NCI-H524 treated with DMSO at 0.1 percent for 48 hours (cell line): Measurements from ENCODE around the gene RIGI.
A peak's percentile ranks its signal among the peaks of the same experiment; 100 is the strongest.
"Not testable (repeated sequence)": the region's sequence is repeated elsewhere in the genome, so short reads cannot be mapped to it uniquely, and the experiment has no call there.

Experiments
- DNase-seq: peaks from one replicate; lab custom pipeline; 2025; lab: John Stamatoyannopoulos, UW

Gene RIGI

DNA sequence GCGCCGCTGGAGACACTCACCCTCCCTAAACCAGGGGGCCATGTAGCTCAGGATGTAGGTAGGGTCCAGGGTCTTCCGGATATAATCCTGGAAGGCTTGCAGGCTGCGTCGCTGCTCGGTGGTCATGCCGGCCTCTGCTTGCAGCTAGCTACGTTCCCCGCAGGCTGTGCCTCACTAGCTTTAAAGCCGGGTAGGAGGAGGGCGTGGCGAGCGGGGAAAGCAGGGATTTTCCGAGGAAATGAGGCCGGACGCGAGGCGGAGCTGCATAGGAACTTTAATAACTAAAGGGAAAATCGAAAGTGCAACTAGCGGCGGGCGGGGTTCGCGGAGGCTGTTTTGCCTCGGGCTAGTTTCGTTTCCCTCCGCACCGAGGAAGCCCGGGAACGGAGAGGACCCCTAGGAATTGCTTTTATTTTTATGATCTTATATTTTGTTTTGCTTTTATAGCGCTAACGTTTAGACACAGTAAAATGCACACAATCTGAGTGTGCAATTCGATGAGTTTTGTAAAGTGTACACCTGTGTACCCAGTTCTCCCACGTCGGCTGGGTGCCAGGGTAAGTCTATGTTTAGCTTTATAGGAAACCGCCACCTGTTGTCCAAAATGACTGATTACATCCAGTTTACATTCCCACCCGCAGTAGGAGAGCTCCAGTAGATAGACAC lies at the start of gene RIGI:
Gene RIGI (minus strand): TSS at position 156 of the 666 bp plus-strand sequence. CDS start 30 bp downstream, at position 126.
- DNase-seq: peak; percentile 70

GRCh38 chr9:32574858-32575257 lies 48.9 kb upstream of the RIGI start:
- DNase-seq: no peak

- DNase-seq: no peak
Observed at GRCh38 chr9:32573821-32574220, 47.8 kb upstream of the RIGI start.

DNA sequence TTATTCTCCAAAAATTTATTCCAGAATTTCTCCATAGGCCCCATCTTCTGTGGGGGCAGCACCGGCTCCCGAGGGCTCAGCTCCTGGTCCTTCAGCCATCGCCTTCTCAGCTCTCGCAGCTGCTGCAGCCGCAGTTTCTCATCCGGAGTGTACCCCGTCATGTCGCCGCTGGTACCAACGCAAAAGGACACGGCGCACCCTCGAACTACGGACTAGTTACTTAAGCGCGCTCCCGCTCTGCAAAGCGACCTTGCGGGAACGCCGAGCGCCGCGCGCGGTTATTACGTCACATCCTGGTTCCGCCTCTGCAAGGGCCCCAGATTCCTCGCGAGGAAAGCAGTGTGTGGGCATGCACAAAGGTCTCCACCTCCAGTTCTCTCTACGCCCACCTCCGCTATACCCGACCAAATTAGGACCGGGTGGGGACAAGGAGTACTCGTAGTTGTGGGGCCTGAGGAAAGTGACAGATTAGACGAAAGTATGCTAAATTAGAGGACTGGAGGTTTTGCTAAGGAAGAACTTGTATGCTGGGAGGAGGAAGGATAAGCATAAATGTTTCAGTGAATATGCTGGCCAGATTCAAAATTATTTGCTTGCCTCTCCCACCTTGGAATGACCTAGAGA lies 47.0 kb upstream of the RIGI start, which contains the start of gene NDUFB6:
Gene NDUFB6 (minus strand): TSS at position 260 of the 624 bp plus-strand sequence. CDS start 99 bp downstream, at position 161.
- DNase-seq: peak; percentile 86

GRCh38 chr9:32571969-32572899 lies 46.2 kb upstream of the RIGI start:
- peak; percentile 39 for DNase-seq

GRCh38 chr9:32570262-32570661 lies 44.3 kb upstream of the RIGI start:
- no peak for DNase-seq

GRCh38 chr9:32566770-32567169 lies 40.8 kb upstream of the RIGI start:
- no peak for DNase-seq

DNA sequence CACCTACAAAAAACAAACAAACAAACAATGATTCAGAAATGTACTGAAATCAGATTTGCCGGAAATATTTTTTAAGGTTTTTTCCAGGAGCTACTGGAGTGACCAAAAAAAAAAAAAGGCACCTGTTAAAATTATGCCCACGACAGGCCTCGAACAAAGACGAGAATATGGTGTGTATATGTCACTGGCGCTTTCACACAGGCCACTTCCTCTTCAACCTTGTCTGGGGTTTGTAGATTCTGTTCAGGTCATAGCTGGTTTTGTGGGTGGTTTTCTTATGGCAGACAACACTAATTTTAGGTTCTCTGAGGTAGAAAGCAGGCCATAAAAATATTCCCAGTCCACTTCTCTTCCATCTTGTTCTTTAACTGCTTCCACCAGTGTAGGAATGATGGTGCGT lies 40.0 kb upstream of the RIGI start:
- DNase-seq: no peak

DNA sequence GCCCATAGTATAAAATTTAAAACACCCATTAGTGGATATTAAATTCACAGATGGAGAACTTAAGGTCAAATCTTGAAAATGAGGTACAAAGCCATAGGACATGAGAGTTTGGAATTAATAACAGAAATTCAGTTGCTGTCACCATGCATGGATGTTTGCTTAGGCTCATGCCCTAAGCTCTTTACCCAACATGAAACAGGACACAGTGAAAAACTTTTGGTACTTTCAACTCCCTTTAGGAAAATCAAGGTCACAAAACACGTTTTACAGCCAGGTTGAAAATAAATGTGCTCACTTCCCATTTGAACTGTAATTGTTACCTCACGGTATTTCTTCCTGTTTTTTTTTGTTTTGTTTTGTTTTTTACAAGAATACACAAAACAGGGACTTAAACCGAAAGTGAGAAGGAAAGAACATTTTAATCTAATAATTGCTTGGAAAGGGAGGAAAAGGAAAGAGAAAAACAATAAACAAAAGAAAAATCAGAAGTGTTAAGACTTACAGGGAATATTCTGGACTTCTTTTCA lies 32.5 kb upstream of the RIGI start:
- no peak for DNase-seq

- DNase-seq: no peak
Observed at GRCh38 chr9:32554591-32554990, 28.6 kb upstream of the RIGI start.

- no peak for DNase-seq
Observed at GRCh38 chr9:32554107-32554506, 28.1 kb upstream of the RIGI start.

DNA sequence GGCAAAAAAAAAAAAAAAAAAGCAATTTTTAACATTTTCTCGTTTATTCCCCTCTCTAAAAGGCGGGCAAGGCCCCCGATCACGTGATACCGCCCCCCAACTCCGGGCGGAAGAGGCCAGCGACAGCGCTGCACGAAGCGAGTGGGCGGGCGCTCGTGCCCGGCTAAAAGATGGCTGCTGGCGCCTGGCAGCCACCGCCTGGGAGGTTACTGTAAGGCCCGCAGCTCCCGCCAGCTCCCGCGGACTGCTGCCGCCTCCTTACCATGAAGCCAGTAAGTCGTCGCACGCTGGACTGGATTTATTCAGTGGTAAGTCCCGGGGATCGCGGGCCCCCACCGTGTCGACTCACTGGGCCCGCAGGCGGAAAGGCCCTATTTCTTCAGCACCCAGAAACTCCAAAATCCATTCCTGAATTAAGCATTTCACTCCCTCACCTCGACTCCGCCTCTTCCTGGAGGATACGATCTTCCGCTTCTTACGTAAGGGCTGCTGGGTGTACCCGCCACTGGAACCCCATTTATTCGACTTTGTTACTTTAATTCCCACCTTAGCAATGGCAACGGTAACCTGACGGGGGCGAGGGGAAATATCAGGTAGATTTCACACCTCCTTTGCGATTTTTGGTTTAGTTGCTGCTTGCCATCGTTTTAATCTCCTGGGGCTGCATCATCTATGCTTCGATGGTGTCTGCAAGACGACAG lies 26.3 kb upstream of the RIGI start, which contains the start of the genes SMIM27 and TOPORS:
Gene SMIM27 (plus strand): TSS at position 156 of the 701 bp plus-strand sequence. CDS start 108 bp downstream, at position 264.
Gene TOPORS (minus strand): TSS at position 415 of the 701 bp plus-strand sequence. CDS start 150 bp downstream, at position 265.
- DNase-seq: peak; percentile 68

DNA sequence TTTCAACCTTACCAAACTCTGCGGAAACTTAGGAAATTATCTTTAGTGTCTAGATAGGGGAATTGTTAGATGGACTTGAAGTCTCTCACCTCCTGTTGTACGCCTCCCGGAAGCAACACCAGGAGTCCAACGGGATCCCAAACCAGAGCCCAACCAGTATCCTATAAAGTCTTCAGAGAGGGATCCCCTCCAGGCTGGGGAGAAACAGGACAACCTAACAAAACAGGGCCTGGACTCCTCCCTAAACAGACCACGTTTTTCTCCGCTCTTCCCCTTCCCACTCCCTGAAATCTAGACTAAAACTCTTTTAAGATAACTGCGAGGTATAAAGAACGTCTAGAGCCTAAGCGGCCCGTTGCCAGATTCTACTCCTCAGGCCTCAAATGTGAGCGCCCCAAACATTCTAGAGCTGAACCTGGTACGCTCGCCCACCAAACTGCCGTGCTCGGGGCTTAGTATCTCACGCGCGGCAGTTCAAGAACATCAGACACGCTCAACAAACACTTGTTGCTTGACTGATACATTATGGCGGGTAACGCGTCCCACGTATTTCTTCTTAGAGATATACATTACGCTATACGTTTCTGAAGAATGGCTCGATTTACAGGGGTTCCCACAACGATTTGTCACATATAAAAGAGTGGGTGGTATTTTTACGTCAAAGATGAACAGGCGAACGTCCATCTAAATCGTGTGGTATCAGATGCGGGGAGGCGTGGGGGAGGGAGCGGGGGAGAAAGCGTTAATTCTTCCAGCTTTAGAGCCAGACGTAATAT lies 25.5 kb upstream of the RIGI start:
- DNase-seq: peak; percentile 22

GRCh38 chr9:32550562-32551275 lies 24.7 kb upstream of the RIGI start:
- peak; percentile 71 for DNase-seq

DNA sequence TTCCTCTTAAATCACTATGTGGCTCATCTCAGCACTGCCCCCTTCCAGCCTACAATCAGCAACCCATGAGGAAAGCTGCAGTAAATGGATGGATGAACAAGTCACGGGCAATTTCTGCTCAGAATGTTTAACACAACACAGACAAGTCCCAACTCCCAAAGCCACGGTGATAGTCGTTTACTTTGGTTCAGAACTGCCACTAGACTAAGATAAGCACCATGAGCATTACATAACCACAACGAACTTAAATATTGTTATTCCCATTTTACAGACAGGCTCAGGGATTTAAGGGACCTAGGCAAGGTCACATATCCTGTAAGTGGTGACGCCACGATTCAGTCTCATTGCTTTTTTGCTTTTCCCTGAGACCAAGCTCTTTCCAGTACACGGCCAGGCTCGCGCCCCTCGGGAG lies 24.2 kb upstream of the RIGI start:
- no peak for DNase-seq

DNA sequence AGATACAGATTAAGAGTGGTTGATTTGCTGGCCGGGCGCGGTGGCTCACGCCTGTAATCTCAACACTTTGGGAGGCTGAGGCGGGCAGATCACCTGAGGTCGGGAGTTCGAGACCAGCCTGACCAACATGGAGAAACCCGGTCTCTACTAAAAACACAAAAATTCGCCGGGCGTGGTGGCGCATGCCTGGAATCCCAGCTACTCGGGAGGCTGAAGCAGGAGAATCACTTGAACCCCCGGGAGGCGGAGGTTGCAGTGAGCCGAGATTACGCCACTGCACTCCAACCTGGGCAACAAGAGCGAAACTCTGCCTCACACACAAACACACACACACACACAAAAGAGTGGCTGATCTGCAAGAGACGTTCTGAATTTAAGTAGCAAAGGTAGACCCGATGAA lies 22.2 kb upstream of the RIGI start:
- DNase-seq: not testable (repeated sequence)

GRCh38 chr9:32545884-32546283 lies 19.9 kb upstream of the RIGI start:
- DNase-seq: no peak

DNA sequence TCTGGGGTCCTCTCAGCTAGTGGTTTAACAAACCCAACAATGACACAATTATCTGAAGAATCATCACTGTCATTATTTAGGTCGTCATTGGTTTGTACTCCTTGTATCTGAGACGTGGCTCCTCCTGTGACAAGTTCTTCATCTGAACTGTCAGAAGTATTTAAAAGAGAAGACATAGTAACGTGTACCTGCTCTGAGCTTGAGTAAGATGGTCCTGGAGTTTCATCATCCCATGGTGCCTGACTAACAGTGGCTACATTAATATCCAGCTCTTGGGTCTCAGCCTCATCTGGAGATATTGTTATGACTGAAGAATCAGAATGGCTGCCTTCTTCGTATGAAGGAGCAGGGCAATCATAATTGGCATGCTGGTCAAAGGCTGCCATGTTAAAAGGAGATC lies 17.1 kb upstream of the RIGI start:
- DNase-seq: no peak

- no peak for DNase-seq
Observed at GRCh38 chr9:32533816-32534215, 7.8 kb upstream of the RIGI start.

DNA sequence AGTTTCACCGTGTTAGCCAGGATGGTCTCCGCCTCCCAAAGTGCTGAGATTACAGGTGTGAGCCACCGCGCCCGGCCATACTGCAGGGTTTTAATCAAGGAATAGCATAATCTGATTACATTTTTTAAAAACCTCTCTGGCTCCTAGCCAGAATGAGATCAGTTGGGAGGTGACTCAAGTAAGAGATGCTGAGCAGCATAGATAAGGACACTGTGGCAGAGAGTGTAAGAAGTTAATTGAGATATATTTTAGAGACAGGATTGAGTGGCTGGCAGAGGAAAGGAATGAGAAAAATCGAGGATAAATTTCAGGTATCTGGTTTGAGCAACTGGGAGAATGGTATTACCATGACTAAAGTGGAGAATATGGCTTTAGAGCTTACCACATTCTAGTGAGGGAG lies 7.3 kb upstream of the RIGI start:
- DNase-seq: no peak
